ENCODE data around the gene USP47.

Gene USP47

GRCh38 chr11:11980200-11980599 is 138.4 kb downstream of the USP47 start:
- no peak for DNase-seq (ENCODE audit: low read depth in 1 of 2, low spot score in 1 of 2)

GRCh38 chr11:11980841-11981308 is 139.1 kb downstream of the USP47 start:
- no peak for DNase-seq (ENCODE audit: low read depth in 1 of 2, low spot score in 1 of 2)

GRCh38 chr11:11981364-11981763 is 139.6 kb downstream of the USP47 start:
- DNase-seq (ENCODE audit: low read depth in 1 of 2, low spot score in 1 of 2) = no peak

- no peak for DNase-seq (ENCODE audit: low read depth in 1 of 2, low spot score in 1 of 2)
Measured at GRCh38 chr11:11981840-11982239, 140.1 kb downstream of the USP47 start.

GRCh38 chr11:11982461-11982860 is 140.7 kb downstream of the USP47 start:
- DNase-seq (ENCODE audit: low read depth in 1 of 2, low spot score in 1 of 2) = no peak

- no peak for DNase-seq (ENCODE audit: low read depth in 1 of 2, low spot score in 1 of 2)
Measured at GRCh38 chr11:11982975-11983374, 141.2 kb downstream of the USP47 start.

- no peak for DNase-seq (ENCODE audit: low read depth in 1 of 2, low spot score in 1 of 2)
Measured at GRCh38 chr11:11983427-11983826, 141.7 kb downstream of the USP47 start.

- no peak for DNase-seq (ENCODE audit: low read depth in 1 of 2, low spot score in 1 of 2)
Measured at GRCh38 chr11:11984563-11984962, 142.8 kb downstream of the USP47 start.

- no peak for DNase-seq (ENCODE audit: low read depth in 1 of 2, low spot score in 1 of 2)
Measured at GRCh38 chr11:11985016-11985715, 143.4 kb downstream of the USP47 start.

- DNase-seq (ENCODE audit: low read depth in 1 of 2, low spot score in 1 of 2) = no peak
Measured at GRCh38 chr11:11985954-11986949, 144.5 kb downstream of the USP47 start.

GRCh38 chr11:11987503-11988022 is 145.8 kb downstream of the USP47 start:
- DNase-seq (ENCODE audit: low read depth in 1 of 2, low spot score in 1 of 2) = no peak

GRCh38 chr11:11988099-11988651 is 146.4 kb downstream of the USP47 start:
- DNase-seq (ENCODE audit: low read depth in 1 of 2, low spot score in 1 of 2) = no peak

GRCh38 chr11:11988681-11989261 is 147.0 kb downstream of the USP47 start:
- no peak for DNase-seq (ENCODE audit: low read depth in 1 of 2, low spot score in 1 of 2)

GRCh38 chr11:11989774-11990744 is 148.3 kb downstream of the USP47 start:
- DNase-seq (ENCODE audit: low read depth in 1 of 2, low spot score in 1 of 2) = no peak

- DNase-seq (ENCODE audit: low read depth in 1 of 2, low spot score in 1 of 2) = no peak
Measured at GRCh38 chr11:11992257-11993212, 150.8 kb downstream of the USP47 start.

- no peak for DNase-seq (ENCODE audit: low read depth in 1 of 2, low spot score in 1 of 2)
Measured at GRCh38 chr11:11993839-11994238, 152.1 kb downstream of the USP47 start.

- DNase-seq (ENCODE audit: low read depth in 1 of 2, low spot score in 1 of 2) = no peak
Measured at GRCh38 chr11:11995601-11996000, 153.8 kb downstream of the USP47 start.

GRCh38 chr11:11996321-11997048 is 154.7 kb downstream of the USP47 start:
- no peak for DNase-seq (ENCODE audit: low read depth in 1 of 2, low spot score in 1 of 2)
